Spleen (tissue), 11 donors: Measurements from ENCODE around the gene C22orf31. TPM values are rescaled to one million over a fixed set of nuclear protein-coding genes. Genes with fewer than 3 reads are reported as not detected.

Source experiments
- DNase-seq: peaks from one replicate; pipeline ENCODE4 v3.0.0-alpha.2; 2020
- H3K27ac ChIP-seq, 8 donors: fragments of 200-600 bp; sonication (generic) in 7 of 8; 1 replicate in 4 of 8; 2 replicates in 4 of 8; pipeline versions ENCODE4 v1.5.0 to v1.8.0; 2016 to 2021; ENCODE audit warnings: inconsistent platforms in 4 of 8, mild to moderate bottlenecking in 4 of 8, moderate library complexity in 1 of 8
- H3K27me3 ChIP-seq, 7 donors: fragments of 200-600 bp; sonication (generic) in 6 of 7; replicated peaks in 1 of 7; 1 replicate in 4 of 7; 2 replicates in 3 of 7; pipeline versions ENCODE4 v1.5.0 to v1.8.0; 2016 to 2021; ENCODE audit warnings: inconsistent platforms in 3 of 7, mild to moderate bottlenecking in 1 of 7
- H3K36me3 ChIP-seq, 6 donors: fragments of 200-600 bp; sonication (generic) in 5 of 6; 1 replicate in 4 of 6; 2 replicates in 2 of 6; pipeline versions ENCODE4 v1.5.0 to v1.8.0; 2016 to 2021; ENCODE audit warnings: inconsistent platforms in 2 of 6
- H3K4me1 ChIP-seq, 6 donors: fragments of 200-600 bp; sonication (generic) in 5 of 6; 1 replicate in 3 of 6; 2 replicates in 3 of 6; pipeline versions ENCODE4 v1.5.0 to v1.8.0; 2016 to 2021; ENCODE audit warnings: inconsistent platforms in 3 of 6
- H3K4me3 ChIP-seq, 8 donors: fragments of 200-600 bp; sonication (generic) in 7 of 8; 1 replicate in 4 of 8; 2 replicates in 4 of 8; pipeline versions ENCODE4 v1.5.0 to v1.8.0; 2016 to 2021; ENCODE audit warnings: inconsistent platforms in 4 of 8, mild to moderate bottlenecking in 4 of 8, moderate library complexity in 2 of 8
- H3K9me3 ChIP-seq, 8 donors: fragments of 200-600 bp; sonication (generic) in 7 of 8; 1 replicate in 4 of 8; 2 replicates in 4 of 8; pipeline versions ENCODE4 v1.5.0 to v1.8.0; 2016 to 2021; ENCODE audit warnings: inconsistent platforms in 4 of 8
- POLR2A ChIP-seq, 3 donors: fragments of 450-650 bp; IDR thresholded peaks; one replicate each; pipeline ENCODE4 v1.5.1; 2017; ENCODE audit warnings: antibody characterized with exemption in 3 of 3, mild to moderate bottlenecking in 1 of 3
- POLR2AphosphoS5 ChIP-seq, 3 donors: sonication (generic); formaldehyde crosslinking; IDR thresholded peaks; one replicate each; pipeline ENCODE4 v1.5.1; 2017; ENCODE audit warnings: antibody characterized with exemption in 3 of 3
- WGBS, 5 donors: extraction: QIAGEN DNeasy Blood & Tissue Kit in 3 of 5; methylation state at CpG; one replicate each; pipeline versions ENCODE4 v1.1.5 to v1.1.7; 2013 to 2018; 5-methylcytosine and 5-hydroxymethylcytosine counted together
- intact Hi-C: fragments of 100-400 bp; cut with DNase I; formaldehyde crosslinking; loops from one replicate; pipeline ENCODE4 v1.15.0; 2023; ENCODE audit warnings: low total_unique reads
- polyA plus RNA-seq, 3 donors: library from polyadenylated mRNA; stranded (reverse); fragments of 200-250 nt; gene quantifications; one replicate each; pipeline ENCODE4 v1.2.1, GENCODE V29; 2013
- total RNA-seq, 7 donors: library from RNA; depleted of rRNA in 3 of 7; stranded (reverse); fragments of >200 nt in 3 of 7; fragmentation: NEBNext Ultra II Directional in 4 of 7; extraction: Animal tissue kit (Norgen Biotek cat#: 25700) in 4 of 7; gene quantifications; one replicate each; pipeline versions ENCODE4 v1.1.0 to v1.2.1, GENCODE V29; 2016 to 2021
- TF ChIP-seq, protein P1 (sequence below), 11 experiments: fragments of 200-600 bp in 7 of 11; fragments of 450-650 bp in 4 of 11; sonication (generic) in 4 of 11; IDR thresholded peaks in 8 of 11; conservative IDR thresholded peaks in 3 of 11; 1 replicate in 7 of 11; 2 replicates in 4 of 11; pipeline versions ENCODE4 v1.4.0 to v1.8.0; 2016 to 2021; ENCODE audit warnings: antibody characterized with exemption in 11 of 11, inconsistent platforms in 4 of 11, mild to moderate bottlenecking in 1 of 11
- donor health status: healthy with polysubstance abuse.
- donor health status: DM: no; HTN: no; CAD: no; lungs with moderate emphysema.
- donor health status: DM: no; HTN: no; CAD: no.
- donor health status: Bipolar disorder and iron deficiency.
- donor health status: healthy.
- donor health status: DM: no; HTN: no; CAD: no.
- donor health status: DM: yes; HTN: yes; CAD: no.

Gene C22orf31
- total and polyA plus RNA-seq, 10 donors: not detected

GRCh38 chr22:29070490-29070889 lies 8.9 kb upstream of the C22orf31 start:
- H3K36me3 ChIP-seq: no peaks in the 10 kb centered on the region
- peaks cover 0 to 75% (median 25%) of the 10 kb centered on the region in 7 donors for H3K27me3 ChIP-seq
- H3K4me1 ChIP-seq: peaks cover 17 to 52% (median 34%) of the 10 kb centered on the region in 6 donors
- no peak overlapping the region for H3K4me3 ChIP-seq
- intact Hi-C loops: no loop called here
- H3K9me3 ChIP-seq: no peaks in the 10 kb centered on the region
- TF ChIP-seq POLR2A (IDR thresholded peaks at IDR 0.05) (no peak), POLR2AphosphoS5 (IDR thresholded peaks at IDR 0.05) (no peak)
- TF ChIP-seq, protein P1, sequence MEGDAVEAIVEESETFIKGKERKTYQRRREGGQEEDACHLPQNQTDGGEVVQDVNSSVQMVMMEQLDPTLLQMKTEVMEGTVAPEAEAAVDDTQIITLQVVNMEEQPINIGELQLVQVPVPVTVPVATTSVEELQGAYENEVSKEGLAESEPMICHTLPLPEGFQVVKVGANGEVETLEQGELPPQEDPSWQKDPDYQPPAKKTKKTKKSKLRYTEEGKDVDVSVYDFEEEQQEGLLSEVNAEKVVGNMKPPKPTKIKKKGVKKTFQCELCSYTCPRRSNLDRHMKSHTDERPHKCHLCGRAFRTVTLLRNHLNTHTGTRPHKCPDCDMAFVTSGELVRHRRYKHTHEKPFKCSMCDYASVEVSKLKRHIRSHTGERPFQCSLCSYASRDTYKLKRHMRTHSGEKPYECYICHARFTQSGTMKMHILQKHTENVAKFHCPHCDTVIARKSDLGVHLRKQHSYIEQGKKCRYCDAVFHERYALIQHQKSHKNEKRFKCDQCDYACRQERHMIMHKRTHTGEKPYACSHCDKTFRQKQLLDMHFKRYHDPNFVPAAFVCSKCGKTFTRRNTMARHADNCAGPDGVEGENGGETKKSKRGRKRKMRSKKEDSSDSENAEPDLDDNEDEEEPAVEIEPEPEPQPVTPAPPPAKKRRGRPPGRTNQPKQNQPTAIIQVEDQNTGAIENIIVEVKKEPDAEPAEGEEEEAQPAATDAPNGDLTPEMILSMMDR (IDR thresholded peaks at IDR 0.05 in 8 of 11, conservative IDR thresholded peaks at IDR 0.05 in 3 of 11): no peak
- 87 to 98% (median 96%) methylated on average over 4 of the region's 4 CpGs for WGBS, 5 donors
- no peak overlapping the region for H3K27ac ChIP-seq
- no peak for DNase-seq

- peaks cover 0 to 65% (median 26%) of the 10 kb centered on the region in 7 donors for H3K27me3 ChIP-seq
- 74 to 83% (median 79%) methylated on average over 4 of the region's 4 CpGs for WGBS, 5 donors
- no peak overlapping the region for H3K4me3 ChIP-seq
- TF ChIP-seq POLR2A (IDR thresholded peaks at IDR 0.05) (no peak), POLR2AphosphoS5 (IDR thresholded peaks at IDR 0.05) (no peak)
- TF ChIP-seq, protein P1 (IDR thresholded peaks at IDR 0.05 in 8 of 11, conservative IDR thresholded peaks at IDR 0.05 in 3 of 11): no peak
- peaks cover 17 to 46% (median 32%) of the 10 kb centered on the region in 6 donors for H3K4me1 ChIP-seq
- H3K9me3 ChIP-seq: no peaks in the 10 kb centered on the region
- no peak overlapping the region for H3K27ac ChIP-seq
- DNase-seq: no peak
- intact Hi-C loops: no loop called here
- H3K36me3 ChIP-seq: no peaks in the 10 kb centered on the region
These were observed 7.8 kb upstream of the C22orf31 start for GRCh38 chr22:29069463-29069862.

DNA sequence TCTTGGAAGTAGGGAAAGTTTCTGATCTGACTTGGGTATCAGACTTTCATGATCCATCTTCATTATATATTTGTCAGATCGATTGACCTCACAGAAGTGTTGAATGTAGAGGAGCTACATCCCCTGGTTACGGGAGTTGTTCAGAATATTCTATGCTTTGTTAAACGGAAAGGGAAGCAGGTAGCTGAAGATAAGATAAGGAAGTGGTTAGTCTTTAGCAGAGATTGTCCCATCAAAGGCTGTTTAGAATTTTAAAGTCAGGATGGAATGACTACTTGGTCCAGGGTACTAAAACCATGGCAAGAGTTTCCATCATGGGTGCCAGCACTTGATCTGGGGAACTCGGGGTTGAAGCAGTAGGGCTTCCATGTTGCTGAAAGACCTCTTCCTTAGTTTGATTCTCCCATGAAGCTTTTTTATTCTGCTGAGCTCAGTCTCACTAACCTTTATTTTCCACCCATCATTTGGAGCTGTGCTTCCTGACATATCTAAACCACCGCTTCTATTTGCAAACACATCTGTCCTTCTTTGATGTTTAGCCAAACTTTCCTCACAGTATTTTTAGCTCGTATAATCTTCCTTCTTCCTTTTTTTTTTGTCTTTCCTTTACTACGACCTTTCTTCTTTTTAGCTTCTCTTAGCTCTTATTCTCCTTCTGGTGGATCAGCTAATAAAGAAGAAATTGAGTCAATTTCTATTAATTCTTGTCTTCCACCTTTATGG lies 4.0 kb upstream of the C22orf31 start:
- no peak overlapping the region for H3K4me3 ChIP-seq
- no peak for DNase-seq
- H3K4me1 ChIP-seq: peaks cover 0 to 17% (median 0%) of the 10 kb centered on the region in 6 donors
- H3K27ac ChIP-seq: no peak overlapping the region
- no peaks in the 10 kb centered on the region for H3K9me3 ChIP-seq
- no peaks in the 10 kb centered on the region for H3K36me3 ChIP-seq
- WGBS, 5 donors: 15 to 24% (median 18%) methylated on average over 7 of the region's 7 CpGs
- intact Hi-C loops: no loop called here
- peaks cover 0 to 52% (median 7%) of the 10 kb centered on the region in 7 donors for H3K27me3 ChIP-seq
- TF ChIP-seq, protein P1 (IDR thresholded peaks at IDR 0.05 in 8 of 11, conservative IDR thresholded peaks at IDR 0.05 in 3 of 11): no peak
- TF ChIP-seq POLR2AphosphoS5 (IDR thresholded peaks at IDR 0.05) (no peak), POLR2A (IDR thresholded peaks at IDR 0.05) (no peak)

- intact Hi-C loops: no loop called here
- 74 to 86% (median 78%) methylated on average over 8 of the region's 8 CpGs for WGBS, 5 donors
- no peak for DNase-seq
- Histone ChIP-seq H3K9me3 (no peaks in the 10 kb centered on the region), H3K27ac (no peak overlapping the region), H3K27me3 (peaks cover 0 to 27% (median 0%) of the 10 kb centered on the region in 7 donors), H3K4me1 (peaks cover 0 to 19% (median 0%) of the 10 kb centered on the region in 6 donors), H3K36me3 (no peaks in the 10 kb centered on the region), H3K4me3 (no peak overlapping the region)
- TF ChIP-seq POLR2A (IDR thresholded peaks at IDR 0.05) (no peak), POLR2AphosphoS5 (IDR thresholded peaks at IDR 0.05) (no peak)
- TF ChIP-seq, protein P1 (IDR thresholded peaks at IDR 0.05 in 8 of 11, conservative IDR thresholded peaks at IDR 0.05 in 3 of 11): no peak
These were observed 723 bp upstream of the C22orf31 start for GRCh38 chr22:29062286-29062821.
